Measurements from ENCODE around the gene ZDHHC16. TPM values are rescaled to one million over a fixed set of nuclear protein-coding genes. Genes with fewer than 3 reads are reported as not detected.
A peak's percentile ranks its signal among the peaks of the same experiment; 100 is the strongest.

Gene ZDHHC16
- total RNA-seq, 4 donors from 2014 or later: 1.8 to 31.8 (median 19.0) TPM

GRCh38 chr10:97425964-97426775 lies 19.8 kb upstream of the ZDHHC16 start, which contains the start of gene PGAM1:
PGAM1 (plus strand) TSS chr10:97426191; CDS start chr10:97426308, 117 bp downstream.
- H3K4me1 ChIP-seq: peaks cover 0 to 5% of the 10 kb centered on the region in 2 donors

GRCh38 chr10:97426776-97427570 lies 19.0 kb upstream of the ZDHHC16 start:
- intact Hi-C loops (cut with DNase I; ENCODE audit: low total_unique reads): no loop called here
- no peak for TF ChIP-seq POLR2A (IDR thresholded peaks at IDR 0.05)
- TF ChIP-seq CTCF (IDR thresholded peaks at IDR 0.05): no peak
- H3K4me1 ChIP-seq: peaks cover 0 to 5% of the 10 kb centered on the region in 2 donors
- H3K9me3 ChIP-seq: no peaks in the 10 kb centered on the region
- no peak for DNase-seq
- no peaks in the 10 kb centered on the region for H3K27me3 ChIP-seq
- peak overlapping the region; percentile 64 to 80 for H3K4me3 ChIP-seq
- no peaks in the 10 kb centered on the region for H3K36me3 ChIP-seq
- peak overlapping the region; percentile 84 to 91 for H3K27ac ChIP-seq

More at GRCh38 chr10:97425964-97426775, 19.8 kb upstream of the ZDHHC16 start, which contains the start of gene PGAM1:
- no peaks in the 10 kb centered on the region for H3K9me3 ChIP-seq
- H3K36me3 ChIP-seq: no peaks in the 10 kb centered on the region
- DNase-seq: peak; percentile 94 to 96
- peak within 1 kb of the TSS; percentile 84 to 91 for H3K27ac ChIP-seq
- H3K4me3 ChIP-seq: peak within 1 kb of the TSS; percentile 64 to 80
- intact Hi-C loops (cut with DNase I; ENCODE audit: low total_unique reads): no loop called here
- H3K27me3 ChIP-seq: no peaks in the 10 kb centered on the region
- TF ChIP-seq POLR2A (IDR thresholded peaks at IDR 0.05): peak; percentile 60 to 74
- TF ChIP-seq CTCF (IDR thresholded peaks at IDR 0.05): peak; percentile 59 to 85 (median 73)

GRCh38 chr10:97427571-97428179 lies 18.3 kb upstream of the ZDHHC16 start:
- Histone ChIP-seq H3K9me3 (no peaks in the 10 kb centered on the region), H3K36me3 (no peaks in the 10 kb centered on the region), H3K4me3 (peak overlapping the region in 1 of 2 donors; percentile 80), H3K4me1 (peaks cover 0 to 5% of the 10 kb centered on the region in 2 donors), H3K27ac (peak overlapping the region; percentile 84 to 91), H3K27me3 (no peaks in the 10 kb centered on the region)
- no peak for DNase-seq
- TF ChIP-seq CTCF (IDR thresholded peaks at IDR 0.05): no peak
- no peak for TF ChIP-seq POLR2A (IDR thresholded peaks at IDR 0.05)
- intact Hi-C loops (cut with DNase I; ENCODE audit: low total_unique reads): no loop called here

- Histone ChIP-seq H3K27ac (no peak overlapping the region), H3K27me3 (no peaks in the 10 kb centered on the region), H3K9me3 (no peaks in the 10 kb centered on the region), H3K4me1 (peaks cover 0 to 5% of the 10 kb centered on the region in 2 donors), H3K4me3 (no peak overlapping the region), H3K36me3 (no peaks in the 10 kb centered on the region)
- intact Hi-C loops (cut with DNase I; ENCODE audit: low total_unique reads): no loop called here
- DNase-seq: no peak
- no peak for TF ChIP-seq CTCF (IDR thresholded peaks at IDR 0.05)
- no peak for TF ChIP-seq POLR2A (IDR thresholded peaks at IDR 0.05)
Observed at GRCh38 chr10:97428572-97428981, 17.4 kb upstream of the ZDHHC16 start.

Measured in uterus (tissue), 4 donors.